Calu3 (cell line): Measurements from ENCODE around the gene FES. TPM values are rescaled to one million over a fixed set of nuclear protein-coding genes. Genes with fewer than 3 reads are reported as not detected.

Source experiments
- BruUV-seq: library from RNA; stranded (reverse); fragments of 400-500 nt; replicated peaks from 2 replicates; lab custom pipeline; 2021; lab: Mats Ljungman, UMichigan
- CTCF ChIA-PET: fragments of 300-600 bp; sonication (Branson Sonifier 250); formaldehyde crosslinking; loops from one replicate; lab custom pipeline; 2022; ENCODE audit warnings: antibody characterized with exemption; lab: Charles Lee
- DNase-seq: peaks from one replicate; pipeline ENCODE4 v3.0.0; 2022
- H3K27ac Mint-ChIP-seq: one replicate; pipeline ENCODE4 v1.8.0; 2022; ENCODE audit warnings: mixed read lengths; ENCODE audit not compliant: unreplicated experiment
- H3K27me3 Mint-ChIP-seq: one replicate; pipeline ENCODE4 v1.8.0; 2022; ENCODE audit warnings: mixed read lengths; ENCODE audit not compliant: unreplicated experiment
- H3K36me3 Mint-ChIP-seq: one replicate; pipeline ENCODE4 v1.8.0; 2022; ENCODE audit warnings: mild to moderate bottlenecking, moderate library complexity, mixed read lengths; ENCODE audit not compliant: insufficient read depth, unreplicated experiment
- H3K4me1 Mint-ChIP-seq: one replicate; pipeline ENCODE4 v1.8.0; 2022; ENCODE audit warnings: mild to moderate bottlenecking, low read depth, mixed read lengths; ENCODE audit not compliant: unreplicated experiment
- H3K4me3 Mint-ChIP-seq: one replicate; pipeline ENCODE4 v1.8.0; 2022; ENCODE audit warnings: mild to moderate bottlenecking, low read depth, moderate library complexity, mixed read lengths; ENCODE audit not compliant: unreplicated experiment
- H3K9me3 Mint-ChIP-seq: one replicate; pipeline ENCODE4 v1.8.0; 2022; ENCODE audit warnings: low read depth, mixed read lengths; ENCODE audit not compliant: unreplicated experiment
- CTCF ChIP-seq: fragments of 200-600 bp; IDR thresholded peaks from one replicate; pipeline ENCODE4 v1.8.0; 2022; ENCODE audit warnings: antibody characterized with exemption; ENCODE audit not compliant: unreplicated experiment
- intact Hi-C: fragments of 100-400 bp; cut with micrococcal nuclease; formaldehyde crosslinking; loops from one replicate; pipeline ENCODE4 v1.10.0; 2022; ENCODE audit not compliant: unreplicated experiment
- total RNA-seq: library from RNA; stranded (reverse); gene quantifications from 2 replicates; pipeline ENCODE4 v1.2.3, GENCODE V29; 2022

FES gene
- total RNA-seq, 1 experiment from 2014 or later, result 1.7 TPM

- CTCF ChIA-PET, result no interaction called here
- H3K9me3 Mint-ChIP-seq, result no peaks in the 10 kb centered on the region
- no peak for TF ChIP-seq CTCF
- no peaks in the 10 kb centered on the region for H3K27me3 Mint-ChIP-seq
- intact Hi-C loops, result no loop called here
- no peak for DNase-seq
- BruUV-seq, result no TSS peak
- H3K36me3 Mint-ChIP-seq, result peaks cover 21% of the 10 kb centered on the region
- H3K27ac Mint-ChIP-seq, result no peak overlapping the region
- H3K4me1 Mint-ChIP-seq, result no peaks in the 10 kb centered on the region
- H3K4me3 Mint-ChIP-seq, result no peak overlapping the region
Measured at GRCh38 chr15:90910441-90911301, 26.4 kb downstream of the FES start.

GRCh38 chr15:90911302-90911623, 27.0 kb downstream of the FES start:
- no peak for DNase-seq
- CTCF ChIA-PET, result no interaction called here
- H3K27me3 Mint-ChIP-seq, result no peaks in the 10 kb centered on the region
- intact Hi-C loops, result no loop called here
- no TSS peak for BruUV-seq
- no peak overlapping the region for H3K27ac Mint-ChIP-seq
- H3K4me3 Mint-ChIP-seq, result no peak overlapping the region
- H3K36me3 Mint-ChIP-seq, result peaks cover 21% of the 10 kb centered on the region
- no peaks in the 10 kb centered on the region for H3K9me3 Mint-ChIP-seq
- no peak for TF ChIP-seq CTCF
- H3K4me1 Mint-ChIP-seq, result no peaks in the 10 kb centered on the region

- no peaks in the 10 kb centered on the region for H3K27me3 Mint-ChIP-seq
- no peaks in the 10 kb centered on the region for H3K9me3 Mint-ChIP-seq
- intact Hi-C loops, result no loop called here
- TF ChIP-seq CTCF, result no peak
- H3K27ac Mint-ChIP-seq, result no peak overlapping the region
- no peak overlapping the region for H3K4me3 Mint-ChIP-seq
- no TSS peak for BruUV-seq
- H3K4me1 Mint-ChIP-seq, result no peaks in the 10 kb centered on the region
- CTCF ChIA-PET, result no interaction called here
- DNase-seq, result no peak
- peaks cover 21% of the 10 kb centered on the region for H3K36me3 Mint-ChIP-seq
Measured at GRCh38 chr15:90911906-90912769, 27.8 kb downstream of the FES start.

- no peak overlapping the region for H3K27ac Mint-ChIP-seq
Measured at GRCh38 chr15:90912770-90913075, 28.4 kb downstream of the FES start.

More at GRCh38 chr15:90912770-90913075, 28.4 kb downstream of the FES start:
- CTCF ChIA-PET, result no interaction called here
- Mint-ChIP-seq H3K4me3 (no peak overlapping the region), H3K27me3 (no peaks in the 10 kb centered on the region), H3K36me3 (peaks cover 21% of the 10 kb centered on the region), H3K4me1 (no peaks in the 10 kb centered on the region), H3K9me3 (no peaks in the 10 kb centered on the region)
- no TSS peak for BruUV-seq
- DNase-seq, result no peak
- intact Hi-C loops, result no loop called here
- no peak for TF ChIP-seq CTCF
